ENCODE measurements around the gene ATP6V1C2. TPM values are rescaled to one million over a fixed set of nuclear protein-coding genes. Genes with fewer than 3 reads are reported as not detected.

ATP6V1C2 gene
- total RNA-seq = 1.9 TPM
- long read RNA-seq, partial matches to known transcripts = 0 of 2 reads
- long read RNA-seq, other reads (novel, unspliced or antisense) = 2 of 2 reads

GRCh38 chr2:10721396-10722251 lies at the start of gene ATP6V1C2:
Gene ATP6V1C2, plus strand, starts transcription at chr2:10721630. Its CDS starts 1,220 bp downstream, at chr2:10722850.
- ATAC-seq (peak; percentile 23), DNase-seq (ENCODE audit: missing footprints) (no peak)
- intact Hi-C loops (cut with DNase I) = no loop called here

- ATAC-seq (no peak), DNase-seq (ENCODE audit: missing footprints) (no peak)
- intact Hi-C loops (cut with DNase I) = no loop called here
These were observed 46.3 kb upstream of the ATP6V1C2 start for GRCh38 chr2:10675131-10675530.

- ATAC-seq = no peak
- intact Hi-C loops (cut with DNase I) = no loop called here
- DNase-seq (ENCODE audit: missing footprints) = no peak
These were observed 43.2 kb upstream of the ATP6V1C2 start for GRCh38 chr2:10678225-10678624.

- intact Hi-C loops (cut with DNase I) = no loop called here
- DNase-seq (ENCODE audit: missing footprints) = no peak
- no peak for ATAC-seq
These were observed 41.2 kb upstream of the ATP6V1C2 start for GRCh38 chr2:10680214-10680613.

- ATAC-seq = no peak
- no peak for DNase-seq (ENCODE audit: missing footprints)
- intact Hi-C loops (cut with DNase I) = no loop called here
These were observed 40.5 kb upstream of the ATP6V1C2 start for GRCh38 chr2:10680957-10681356.

- intact Hi-C loops (cut with DNase I) = no loop called here
These were observed 35.2 kb upstream of the ATP6V1C2 start for GRCh38 chr2:10686176-10686730.

GRCh38 chr2:10688921-10689807 lies 32.3 kb upstream of the ATP6V1C2 start:
- ATAC-seq (peak; percentile 42), DNase-seq (ENCODE audit: missing footprints) (peak; percentile 77)
- intact Hi-C loops (cut with DNase I) = no loop called here

More at GRCh38 chr2:10686176-10686730, 35.2 kb upstream of the ATP6V1C2 start:
- no peak for DNase-seq (ENCODE audit: missing footprints)
- no peak for ATAC-seq

- intact Hi-C loops (cut with DNase I) = loop anchor here (5.0 kb wide), 1 partner anchor 121 kb away; the partner anchor contains the start of gene PDIA6
- ATAC-seq = no peak
These were observed 29.9 kb upstream of the ATP6V1C2 start for GRCh38 chr2:10691521-10691920.

GRCh38 chr2:10700078-10700803 lies 21.2 kb upstream of the ATP6V1C2 start:
- no peak for ATAC-seq
- intact Hi-C loops (cut with DNase I) = no loop called here
- DNase-seq (ENCODE audit: missing footprints) = no peak

More at GRCh38 chr2:10691521-10691920, 29.9 kb upstream of the ATP6V1C2 start:
- DNase-seq (ENCODE audit: missing footprints) = no peak

GRCh38 chr2:10704034-10704594 lies 17.3 kb upstream of the ATP6V1C2 start:
- ATAC-seq (no peak), DNase-seq (ENCODE audit: missing footprints) (no peak)
- intact Hi-C loops (cut with DNase I) = no loop called here

GRCh38 chr2:10706033-10706432 lies 15.4 kb upstream of the ATP6V1C2 start:
- DNase-seq (ENCODE audit: missing footprints) = no peak
- no peak for ATAC-seq
- intact Hi-C loops (cut with DNase I) = no loop called here

GRCh38 chr2:10707831-10708230 lies 13.6 kb upstream of the ATP6V1C2 start:
- no peak for ATAC-seq
- no peak for DNase-seq (ENCODE audit: missing footprints)
- intact Hi-C loops (cut with DNase I) = loop anchor here (2.0 kb wide), 1 partner anchor 125 kb away; no protein-coding TSS in a partner anchor

GRCh38 chr2:10709290-10709939 lies 12.0 kb upstream of the ATP6V1C2 start:
- DNase-seq (ENCODE audit: missing footprints) (no peak), ATAC-seq (no peak)
- intact Hi-C loops (cut with DNase I) = loop anchor here (2.0 kb wide), 1 partner anchor 123 kb away; no protein-coding TSS in a partner anchor

GRCh38 chr2:10712185-10712809 lies 9.1 kb upstream of the ATP6V1C2 start:
- intact Hi-C loops (cut with DNase I) = no loop called here
- DNase-seq (ENCODE audit: missing footprints) = no peak
- ATAC-seq = peak; percentile 23

- intact Hi-C loops (cut with DNase I) = no loop called here
- DNase-seq (ENCODE audit: missing footprints) (no peak), ATAC-seq (no peak)
These were observed 4.8 kb upstream of the ATP6V1C2 start for GRCh38 chr2:10716581-10716980.

GRCh38 chr2:10717628-10718027 lies 3.8 kb upstream of the ATP6V1C2 start:
- no peak for DNase-seq (ENCODE audit: missing footprints)
- intact Hi-C loops (cut with DNase I) = no loop called here
- ATAC-seq = no peak

- ATAC-seq (no peak), DNase-seq (ENCODE audit: missing footprints) (no peak)
- intact Hi-C loops (cut with DNase I) = no loop called here
These were observed 1.1 kb upstream of the ATP6V1C2 start for GRCh38 chr2:10720306-10720705.

Data from Right ventricle myocardium inferior (tissue), 1 donor.